ENCODE results near the gene ATP6V1A. TPM values are rescaled to one million over a fixed set of nuclear protein-coding genes. Genes with fewer than 3 reads are reported as not detected.
A peak's percentile ranks its signal among the peaks of the same experiment; 100 is the strongest.

ATP6V1A gene
- polyA plus RNA-seq, 1 donor from 2014 or later: 225 TPM

GRCh38 chr3:113839551-113839950 lies 92.7 kb downstream of the ATP6V1A start:
- peak overlapping the region; percentile 49 for H3K4me2 ChIP-seq (ENCODE audit: low read length)

GRCh38 chr3:113844622-113845222 lies 97.9 kb downstream of the ATP6V1A start:
- Histone ChIP-seq H3K36me3 (ENCODE audit: insufficient read depth, low read length) (no peaks in the 10 kb centered on the region), H3K9me3 (ENCODE audit: low read length) (no peaks in the 10 kb centered on the region), H3K27me3 (ENCODE audit: insufficient read depth, low read depth, low read length) (no peaks in the 10 kb centered on the region), H3K9me2 (ENCODE audit: insufficient read depth, low read length) (no peaks in the 10 kb centered on the region), H3K4me2 (ENCODE audit: low read length) (no peak overlapping the region), H3K79me2 (replicated peaks; ENCODE audit: insufficient read depth, low read length) (no peaks in the 10 kb centered on the region), H2AFZ (ENCODE audit: low read depth, low read length) (no peak overlapping the region), H3K9ac (ENCODE audit: low read length) (no peak overlapping the region), H3K4me3 (ENCODE audit: low read length) (no peak overlapping the region), H3F3A (ENCODE audit: insufficient read depth, low read length, poor library complexity, severe bottlenecking) (no peaks in the 10 kb centered on the region), H3K27ac (ENCODE audit: low read length) (no peak overlapping the region), H4K20me1 (ENCODE audit: insufficient read depth) (no peaks in the 10 kb centered on the region)
- TF ChIP-seq CTCF (IDR thresholded peaks at IDR 0.05; ENCODE audit: poor library complexity, severe bottlenecking) (peak; percentile 75), SMC3 (conservative IDR thresholded peaks at IDR 0.05; ENCODE audit: poor library complexity) (peak; percentile 70), POLR2AphosphoS5 (IDR thresholded peaks at IDR 0.05) (no peak), EP300 (conservative IDR thresholded peaks at IDR 0.05; ENCODE audit: poor library complexity, severe bottlenecking) (no peak), RAD21 (conservative IDR thresholded peaks at IDR 0.05) (peak; percentile 74)

More at GRCh38 chr3:113839551-113839950, 92.7 kb downstream of the ATP6V1A start:
- TF ChIP-seq EZH2 (IDR thresholded peaks at IDR 0.05; ENCODE audit: borderline replicate concordance, insufficient read depth, low read length, poor library complexity, severe bottlenecking) (no peak), REST (IDR thresholded peaks at IDR 0.05; ENCODE audit: borderline replicate concordance) (no peak), SMC3 (conservative IDR thresholded peaks at IDR 0.05; ENCODE audit: poor library complexity) (no peak), POLR2AphosphoS5 (IDR thresholded peaks at IDR 0.05) (no peak), RAD21 (conservative IDR thresholded peaks at IDR 0.05) (no peak), EP300 (conservative IDR thresholded peaks at IDR 0.05; ENCODE audit: poor library complexity, severe bottlenecking) (no peak), MXI1 (conservative IDR thresholded peaks at IDR 0.05; ENCODE audit: poor library complexity, severe bottlenecking) (no peak), TAF1 (IDR thresholded peaks at IDR 0.05; ENCODE audit: low read depth) (no peak), CTCF (IDR thresholded peaks at IDR 0.05; ENCODE audit: poor library complexity, severe bottlenecking) (no peak)
- Histone ChIP-seq H3K4me3 (ENCODE audit: low read length) (peak overlapping the region; percentile 72), H2AFZ (ENCODE audit: low read depth, low read length) (no peak overlapping the region), H3K79me2 (replicated peaks; ENCODE audit: insufficient read depth, low read length) (no peaks in the 10 kb centered on the region), H3K9ac (ENCODE audit: low read length) (no peak overlapping the region), H3F3A (ENCODE audit: insufficient read depth, low read length, poor library complexity, severe bottlenecking) (no peaks in the 10 kb centered on the region), H3K36me3 (ENCODE audit: insufficient read depth, low read length) (no peaks in the 10 kb centered on the region), H3K9me3 (ENCODE audit: low read length) (no peaks in the 10 kb centered on the region), H3K9me2 (ENCODE audit: insufficient read depth, low read length) (no peaks in the 10 kb centered on the region), H4K20me1 (ENCODE audit: insufficient read depth) (no peaks in the 10 kb centered on the region), H3K27me3 (ENCODE audit: insufficient read depth, low read depth, low read length) (no peaks in the 10 kb centered on the region), H3K27ac (ENCODE audit: low read length) (no peak overlapping the region)

All from neural cell (in vitro differentiated cells).